Dedifferentiated amniotic fluid mesenchymal stem cell (primary cell): ENCODE data around the gene FOXE1.

Source experiments
- DNase-seq: peaks from one replicate; pipeline ENCODE4 v3.0.0-alpha.2; 2016; ENCODE audit errors: extremely low spot score

Gene FOXE1

GRCh38 chr9:97866848-97867247 is 13.8 kb downstream of the FOXE1 start:
- DNase-seq = no peak

GRCh38 chr9:97868859-97869258 is 15.8 kb downstream of the FOXE1 start:
- DNase-seq = no peak

- DNase-seq = no peak
Observed at GRCh38 chr9:97873425-97873824, 20.4 kb downstream of the FOXE1 start.

GRCh38 chr9:97873882-97874281 is 20.9 kb downstream of the FOXE1 start:
- DNase-seq = no peak

GRCh38 chr9:97874624-97875023 is 21.6 kb downstream of the FOXE1 start:
- no peak for DNase-seq

- no peak for DNase-seq
Observed at GRCh38 chr9:97875111-97875510, 22.1 kb downstream of the FOXE1 start.

- DNase-seq = no peak
Observed at GRCh38 chr9:97876061-97876460, 23.0 kb downstream of the FOXE1 start.

GRCh38 chr9:97880336-97880735 is 27.3 kb downstream of the FOXE1 start:
- no peak for DNase-seq

- no peak for DNase-seq
Observed at GRCh38 chr9:97889941-97890887, 37.2 kb downstream of the FOXE1 start.

- no peak for DNase-seq
Observed at GRCh38 chr9:97891736-97892135, 38.7 kb downstream of the FOXE1 start.

- DNase-seq = no peak
Observed at GRCh38 chr9:97892421-97892820, 39.4 kb downstream of the FOXE1 start.

GRCh38 chr9:97895211-97895610 is 42.2 kb downstream of the FOXE1 start:
- no peak for DNase-seq

- no peak for DNase-seq
Observed at GRCh38 chr9:97895695-97896332, 42.8 kb downstream of the FOXE1 start.

- DNase-seq = no peak
Observed at GRCh38 chr9:97900103-97900737, 47.2 kb downstream of the FOXE1 start.

- peak; percentile 27 for DNase-seq
Observed at GRCh38 chr9:97900738-97901565, 47.9 kb downstream of the FOXE1 start.

- no peak for DNase-seq
Observed at GRCh38 chr9:97903177-97903576, 50.2 kb downstream of the FOXE1 start.

GRCh38 chr9:97904725-97905124 is 51.7 kb downstream of the FOXE1 start:
- DNase-seq = no peak

GRCh38 chr9:97905228-97905627 is 52.2 kb downstream of the FOXE1 start:
- no peak for DNase-seq
